H54 (cell line): ENCODE data around the gene CCL19.

Source experiments
- DNase-seq: peaks from one replicate; pipeline ENCODE4 v3.0.0; 2011; ENCODE audit warnings: low spot score, mixed read lengths; ENCODE audit not compliant: insufficient read length
- FAIRE-seq: peaks from 3 replicates; lab custom pipeline; 2011; peaks lifted over from hg19 to GRCh38; lab: Jason Lieb, UNC
- POLR2A ChIP-seq: IDR thresholded peaks from 2 replicates; pipeline ENCODE4 v1.6.1; 2011; ENCODE audit warnings: low read depth, mild to moderate bottlenecking, low read length

CCL19 gene

DNA sequence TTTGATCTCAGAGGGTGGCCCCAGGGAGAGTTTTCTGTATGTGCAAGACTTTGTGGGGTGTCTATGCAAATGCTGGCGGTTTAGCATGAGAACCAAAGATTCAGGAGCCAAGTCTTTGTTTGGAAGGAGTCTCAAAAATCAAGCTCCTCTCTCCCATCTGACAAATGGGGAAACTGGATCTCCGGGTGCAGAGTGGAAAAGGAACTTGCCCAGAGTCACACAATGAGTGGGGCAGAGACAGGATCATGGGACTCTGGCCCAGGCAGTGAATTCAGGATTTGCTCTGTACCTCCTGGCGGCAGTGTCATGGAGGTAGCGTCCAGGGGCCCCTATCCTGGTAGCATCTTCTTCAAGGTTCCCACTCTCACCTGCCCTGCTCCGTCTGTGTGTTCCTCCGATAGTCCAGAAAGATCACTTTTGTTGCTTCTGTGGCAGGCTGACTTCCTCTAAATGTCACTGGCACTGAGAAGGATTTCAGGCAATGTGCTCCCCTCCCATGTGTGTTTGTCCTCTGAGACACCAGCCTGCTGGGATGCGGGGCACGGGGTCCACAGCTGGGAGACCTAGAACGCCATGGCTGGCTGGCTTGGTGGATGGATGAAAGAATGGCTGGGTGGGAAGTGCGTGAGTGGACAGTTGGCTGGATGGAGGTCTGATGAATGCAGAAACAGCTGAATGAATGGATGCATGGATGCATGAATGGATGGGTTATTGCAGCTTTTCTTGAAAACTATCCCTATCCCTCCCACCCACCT lies 3.6 kb downstream of the CCL19 start:
- FAIRE-seq (no peak), DNase-seq (no peak)
- TF ChIP-seq POLR2A = no peak

DNA sequence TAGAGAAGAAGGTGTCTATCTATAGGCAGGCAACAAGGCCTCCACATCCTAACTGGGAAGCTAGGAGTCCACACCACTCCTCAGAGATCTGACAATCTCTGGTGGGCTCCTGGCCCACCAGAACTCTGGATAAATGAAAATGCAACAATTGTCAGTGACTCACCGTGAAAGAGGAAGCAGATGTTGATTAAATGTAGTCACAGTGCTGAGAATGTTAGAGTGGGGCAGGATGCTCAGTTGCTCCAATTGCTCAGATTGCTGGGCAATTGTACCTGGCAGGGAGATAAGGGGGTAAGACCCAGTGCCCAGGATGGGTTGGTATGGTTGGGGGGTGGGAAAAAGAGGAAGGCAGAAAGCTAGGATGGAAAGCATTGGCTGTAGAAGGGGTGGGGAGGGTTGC lies 4.3 kb downstream of the CCL19 start:
- FAIRE-seq (no peak), DNase-seq (no peak)
- no peak for TF ChIP-seq POLR2A

DNA sequence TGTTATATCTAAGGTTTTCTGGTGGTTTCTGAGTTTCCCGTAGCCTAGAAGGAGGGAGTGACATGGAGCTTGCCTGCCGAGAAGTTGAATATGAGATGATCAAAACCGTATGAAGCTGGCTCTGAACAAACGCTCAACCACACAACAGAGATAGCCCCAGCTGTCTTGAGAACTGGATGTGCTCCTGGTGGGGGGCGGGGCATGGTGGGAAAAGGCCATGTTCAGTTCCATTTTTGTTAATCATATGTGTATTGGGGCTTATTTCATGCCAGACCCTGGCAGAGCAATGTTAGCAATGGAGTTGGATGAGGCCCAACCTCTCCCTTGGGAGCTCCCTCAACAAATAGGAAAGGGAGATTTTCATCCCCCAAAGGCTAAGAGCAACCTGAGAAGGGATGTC lies 4.8 kb downstream of the CCL19 start:
- no peak for TF ChIP-seq POLR2A
- FAIRE-seq (no peak), DNase-seq (no peak)

DNA sequence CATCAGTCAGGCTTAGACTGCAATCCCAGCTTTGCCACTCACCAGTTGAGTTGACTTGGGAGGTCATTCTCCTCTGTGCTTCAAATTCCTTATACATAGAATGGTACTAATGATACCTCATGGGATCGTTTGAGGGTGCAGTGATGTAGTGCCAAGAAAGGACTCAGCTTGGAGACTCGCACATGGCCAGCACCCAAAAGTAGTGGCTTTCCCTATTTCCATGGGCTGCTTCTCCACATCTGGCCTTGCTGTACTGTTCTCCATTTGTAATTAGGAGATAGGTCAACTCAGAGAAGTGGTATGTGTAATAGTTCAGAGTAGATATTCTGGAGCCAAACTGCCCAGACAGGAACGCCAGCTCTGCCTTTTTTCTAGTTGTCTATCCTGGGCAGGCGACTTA lies 5.5 kb downstream of the CCL19 start:
- FAIRE-seq = no peak
- no peak for TF ChIP-seq POLR2A
- DNase-seq = no peak

DNA sequence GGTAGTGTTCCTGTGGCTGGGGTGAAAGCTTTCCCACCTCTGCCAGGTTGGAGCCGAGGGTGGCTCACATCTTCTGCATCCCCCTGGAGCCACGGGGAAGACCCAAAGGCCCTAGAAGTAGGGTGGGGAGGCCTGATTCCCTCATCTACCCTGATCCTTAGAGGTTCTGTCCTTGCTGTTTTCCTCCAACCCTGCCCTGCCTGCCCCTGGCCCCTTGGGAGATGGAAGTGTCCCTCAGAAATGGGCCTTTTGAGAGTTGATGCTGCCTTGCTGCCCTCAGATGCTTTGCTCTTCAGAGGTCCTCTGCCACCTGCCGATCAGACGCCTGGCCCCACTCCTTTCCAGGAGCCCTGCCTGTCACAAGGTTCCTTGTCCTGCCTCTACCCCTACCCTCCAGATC lies 6.3 kb downstream of the CCL19 start:
- no peak for FAIRE-seq
- no peak for TF ChIP-seq POLR2A
- no peak for DNase-seq

DNA sequence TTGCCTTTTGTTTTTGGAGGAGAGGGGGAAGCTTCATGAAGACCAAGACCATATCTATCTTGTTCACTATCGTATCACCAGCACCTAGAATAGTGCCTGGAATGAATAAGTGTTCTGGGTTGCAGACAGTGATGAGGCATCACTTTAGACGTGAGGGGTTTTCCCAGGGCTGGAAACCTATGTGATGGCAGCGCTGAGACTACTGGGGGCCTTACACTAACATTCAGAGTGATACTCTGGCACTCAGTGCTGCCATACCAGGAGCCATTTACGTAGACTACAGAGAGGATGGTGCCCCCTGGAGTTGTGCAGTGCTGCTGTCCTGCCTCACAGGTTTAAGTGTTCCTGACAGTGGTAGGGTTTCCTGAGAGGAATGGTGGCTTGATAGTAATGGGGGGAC lies 6.9 kb downstream of the CCL19 start:
- FAIRE-seq = no peak

DNA sequence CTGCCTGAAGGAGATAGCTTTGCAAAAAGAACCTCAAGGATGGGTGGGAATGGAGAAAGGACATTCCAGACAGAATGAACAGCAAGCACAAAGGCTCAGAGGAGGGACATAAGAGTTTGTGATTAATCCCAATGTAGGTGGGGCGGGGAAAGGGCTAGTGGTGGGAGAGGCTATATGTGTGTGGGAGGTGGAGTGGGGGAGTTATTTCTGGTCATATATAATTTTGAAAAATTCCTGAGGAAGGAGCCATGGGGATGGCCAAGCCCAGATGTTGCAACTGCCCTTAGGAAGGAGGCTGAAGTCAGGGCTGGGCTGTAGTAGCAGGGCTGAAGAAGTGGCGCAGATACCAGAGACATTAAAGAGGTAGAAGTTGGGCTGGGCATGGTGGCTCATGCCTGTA lies 15.2 kb downstream of the CCL19 start:
- FAIRE-seq (no peak), DNase-seq (no peak)
- no peak for TF ChIP-seq POLR2A

More for the DNA sequence above, 6.9 kb downstream of the CCL19 start:
- no peak for DNase-seq
- no peak for TF ChIP-seq POLR2A

DNA sequence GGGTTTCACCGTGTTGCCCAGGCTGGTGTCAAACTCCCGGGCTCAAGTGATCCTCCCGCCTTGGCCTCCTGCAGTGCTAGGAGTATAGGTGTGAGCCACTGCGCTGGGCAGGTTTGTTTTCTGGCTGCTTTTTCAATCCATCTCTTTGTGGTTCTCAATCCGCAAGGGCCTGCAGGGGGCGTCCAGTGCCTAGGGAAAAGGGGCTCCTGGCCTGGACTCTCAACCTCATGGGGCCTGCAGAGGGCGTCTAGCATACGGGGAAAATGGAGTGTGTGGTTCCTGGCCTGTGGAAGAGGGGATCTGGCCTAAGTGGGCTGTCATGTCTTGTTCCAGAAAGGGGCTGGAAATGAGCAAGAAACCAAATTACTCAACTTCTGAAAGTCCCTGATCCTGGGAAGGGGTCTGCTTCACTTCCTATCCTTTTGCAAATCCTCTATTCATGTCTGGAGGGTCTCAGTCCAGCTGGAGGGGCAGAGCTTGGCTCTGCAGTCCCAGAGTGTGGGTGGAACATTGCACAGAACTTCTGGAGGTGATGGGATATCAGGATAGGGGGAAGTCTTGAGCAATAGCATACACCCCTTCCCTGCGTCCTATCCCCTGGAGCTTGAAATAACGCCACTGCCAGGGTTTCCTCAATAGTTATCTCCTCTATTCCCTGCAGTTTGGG lies 15.9 kb downstream of the CCL19 start:
- DNase-seq = no peak
- TF ChIP-seq POLR2A = no peak
- no peak for FAIRE-seq

DNA sequence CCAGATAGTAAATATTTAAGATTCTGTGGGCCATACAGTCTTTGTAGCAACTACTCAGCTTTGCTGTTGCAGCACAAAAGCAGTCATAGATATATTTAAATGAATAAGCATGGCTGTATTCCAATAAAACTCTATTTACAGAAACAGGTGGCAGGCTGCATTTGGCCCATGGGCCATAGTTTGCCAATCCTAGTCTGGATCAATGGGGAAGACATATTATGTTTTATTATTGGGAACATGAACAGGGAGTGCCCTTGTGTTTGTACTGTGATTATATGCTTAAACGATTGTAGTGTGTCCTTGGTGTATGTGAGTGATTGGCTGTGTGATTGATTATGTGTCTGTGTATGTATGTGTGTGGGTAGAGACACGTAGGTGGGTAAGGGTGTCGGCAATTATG lies 16.6 kb downstream of the CCL19 start:
- DNase-seq (no peak), FAIRE-seq (no peak)
- TF ChIP-seq POLR2A = no peak

DNA sequence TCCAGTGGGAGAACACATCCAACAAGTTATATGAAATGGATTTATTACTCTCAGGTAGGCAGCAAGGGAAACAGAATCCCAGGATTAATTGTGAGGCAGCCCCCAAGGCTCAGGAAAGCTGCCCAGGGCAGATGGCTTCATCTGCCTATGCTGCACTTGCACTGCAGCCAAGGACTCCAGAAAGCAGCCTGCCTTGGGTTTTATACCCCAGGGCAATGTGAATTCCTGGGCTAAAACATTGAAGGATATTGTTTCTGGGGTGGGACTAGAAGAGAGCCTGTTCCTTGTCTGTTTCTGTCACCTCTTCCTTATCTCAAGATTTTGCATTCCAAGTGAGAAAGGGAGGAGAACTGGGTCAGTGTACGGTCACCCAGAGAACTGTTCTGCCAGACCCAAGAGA lies 19.8 kb downstream of the CCL19 start:
- no peak for FAIRE-seq
- no peak for DNase-seq
- no peak for TF ChIP-seq POLR2A

DNA sequence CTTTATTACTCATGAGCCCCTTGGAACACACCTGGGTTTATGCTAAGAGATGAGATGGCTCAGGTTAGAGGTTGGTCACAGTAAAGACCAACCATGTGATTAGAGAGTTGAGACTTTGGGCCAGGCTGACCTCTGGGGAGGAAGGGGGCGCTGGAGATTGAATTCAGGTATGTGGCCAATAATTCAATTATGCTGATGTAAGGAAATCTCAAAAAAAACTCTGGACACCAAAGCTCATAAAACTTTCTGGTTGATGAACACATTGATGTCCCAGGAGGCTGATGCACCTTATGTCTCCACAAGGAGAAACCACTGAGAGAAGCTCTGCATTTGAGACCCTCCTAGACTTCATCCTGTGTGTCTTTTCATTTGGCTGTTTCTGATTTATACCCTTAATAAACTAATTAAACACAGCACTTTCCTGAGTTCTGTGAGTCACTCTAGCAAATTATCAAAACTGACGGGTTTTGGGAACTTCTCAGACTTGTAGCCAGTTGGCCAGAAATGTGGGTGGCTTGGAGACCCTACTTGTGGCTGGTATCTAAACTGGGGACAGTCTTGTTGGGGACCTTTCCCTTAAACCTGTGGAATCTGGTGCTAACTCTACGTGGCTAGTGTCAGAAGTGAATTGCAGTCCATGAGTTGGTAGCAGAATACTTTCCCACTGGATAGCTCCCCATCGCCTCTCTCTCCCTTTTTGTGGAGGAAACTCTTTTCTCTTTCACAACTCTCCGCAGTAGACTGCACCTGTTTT lies 21.1 kb downstream of the CCL19 start:
- no peak for FAIRE-seq
- no peak for TF ChIP-seq POLR2A
- no peak for DNase-seq

DNA sequence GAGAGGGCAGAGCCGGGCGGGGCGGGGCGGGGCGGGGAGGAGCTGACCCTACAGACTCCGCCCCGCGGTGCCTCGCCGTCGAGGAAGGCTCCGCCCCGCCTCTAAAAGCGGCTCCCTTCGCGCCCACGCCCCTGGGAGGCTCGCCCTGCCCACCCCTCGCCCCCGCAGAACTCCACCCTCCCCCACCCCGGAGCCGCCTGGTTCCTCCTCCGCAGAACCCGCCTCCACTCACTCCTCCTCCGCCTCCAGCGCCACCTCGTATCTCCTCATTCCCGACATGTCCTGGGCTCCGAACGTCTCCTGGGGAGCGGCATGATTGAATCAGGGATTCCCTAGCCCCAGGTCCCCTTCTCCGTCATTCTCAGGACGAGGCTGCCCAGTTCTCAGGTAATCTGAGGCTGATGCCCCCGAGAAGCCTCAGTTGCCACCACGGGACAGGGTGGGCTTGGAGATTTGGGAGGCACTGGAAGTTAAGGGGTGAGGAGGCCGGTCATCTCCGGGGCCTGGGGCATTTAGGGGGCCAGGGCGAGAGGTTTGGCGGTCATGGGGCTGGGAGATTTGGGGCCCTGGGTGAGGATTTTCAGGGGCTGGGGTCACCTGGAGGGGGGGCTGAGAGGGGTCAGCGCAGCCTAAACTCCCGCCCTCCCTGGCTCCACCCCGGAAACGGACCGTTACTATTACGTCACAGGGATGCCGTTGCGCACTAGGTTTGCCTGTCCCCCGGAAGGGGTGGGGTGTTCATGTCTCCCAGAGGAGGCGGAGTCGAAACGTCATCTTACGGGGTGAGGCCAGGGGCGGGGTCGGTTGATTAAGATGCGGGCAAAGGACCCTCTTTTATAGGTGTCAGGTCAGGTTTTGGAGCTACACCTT lies 25.5 kb downstream of the CCL19 start:
- TF ChIP-seq POLR2A = peak; percentile 74
- peak; percentile 77 for DNase-seq
- peak; percentile 80 for FAIRE-seq

DNA sequence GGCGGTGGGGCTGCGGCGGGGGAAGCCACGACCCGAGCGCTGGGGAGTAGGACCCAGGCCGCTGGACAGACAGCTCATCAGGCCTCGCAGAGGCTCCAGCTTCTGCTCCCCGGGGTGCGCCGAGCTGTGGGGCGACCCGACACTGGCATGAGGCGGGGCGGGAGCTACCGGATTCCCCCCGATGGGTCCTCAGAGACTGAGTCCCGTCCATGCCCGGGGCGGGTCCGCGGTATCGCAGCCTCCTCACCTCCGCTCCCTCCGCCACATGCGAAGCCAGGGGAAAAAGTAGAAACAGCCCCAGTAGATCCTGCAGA lies 26.1 kb downstream of the CCL19 start:
- FAIRE-seq = no peak
- no peak for TF ChIP-seq POLR2A
- DNase-seq = no peak
